Activated CD8-positive, alpha-beta T cell treated with anti-CD3 and anti-CD28 coated beads, Interleukin-2, amount 10 ng/mL, durations not matched to agents 7 days and 5 days (primary cell): ENCODE measurements around the gene STXBP2. TPM values are rescaled to one million over a fixed set of nuclear protein-coding genes. Genes with fewer than 3 reads are reported as not detected.
"Not testable (repeated sequence)": the region's sequence is repeated elsewhere in the genome, so short reads cannot be mapped to it uniquely, and the experiment has no call there.

Source experiments
- ATAC-seq: fragments of 150-1000 bp; cut with Tn5 transposase; one replicate; pipeline ENCODE4 v1.10.0; 2021; ENCODE audit warnings: moderate library complexity
- CTCF ChIA-PET: fragments of 350-600 bp; sonication (Branson Sonifier 250); formaldehyde crosslinking; loops from one replicate; lab custom pipeline; 2021; ENCODE audit warnings: antibody characterized with exemption; lab: Charles Lee
- POLR2A ChIA-PET: fragments of 350-600 bp; sonication (Branson Sonifier 250); formaldehyde crosslinking; loops from one replicate; lab custom pipeline; 2021; ENCODE audit warnings: antibody characterized with exemption; lab: Charles Lee
- DNase-seq: peaks from one replicate; pipeline ENCODE4 v3.0.0-alpha.2; 2020
- H3K27ac Mint-ChIP-seq: one replicate; pipeline ENCODE4 v1.8.0; 2021; ENCODE audit warnings: mild to moderate bottlenecking, mixed read lengths
- H3K27me3 Mint-ChIP-seq: one replicate; pipeline ENCODE4 v1.8.0; 2021; ENCODE audit warnings: low read depth, mixed read lengths
- H3K36me3 Mint-ChIP-seq: one replicate; pipeline ENCODE4 v1.8.0; 2021; ENCODE audit warnings: low read depth, mixed read lengths
- H3K4me1 Mint-ChIP-seq: one replicate; pipeline ENCODE4 v1.8.0; 2021; ENCODE audit warnings: low read depth, mixed read lengths
- H3K4me3 Mint-ChIP-seq: one replicate; pipeline ENCODE4 v1.8.0; 2021; ENCODE audit warnings: mild to moderate bottlenecking, mixed read lengths
- H3K9me3 Mint-ChIP-seq: one replicate; pipeline ENCODE4 v1.8.0; 2022; ENCODE audit warnings: mixed read lengths; ENCODE audit not compliant: insufficient read depth
- total RNA-seq, 2 experiments: library from RNA; stranded (reverse); gene quantifications; one replicate each; pipeline ENCODE4 v1.2.3, GENCODE V29; 2021

The STXBP2 gene
- total RNA-seq, 2 experiments from 2014 or later: 162 to 168 TPM

DNA sequence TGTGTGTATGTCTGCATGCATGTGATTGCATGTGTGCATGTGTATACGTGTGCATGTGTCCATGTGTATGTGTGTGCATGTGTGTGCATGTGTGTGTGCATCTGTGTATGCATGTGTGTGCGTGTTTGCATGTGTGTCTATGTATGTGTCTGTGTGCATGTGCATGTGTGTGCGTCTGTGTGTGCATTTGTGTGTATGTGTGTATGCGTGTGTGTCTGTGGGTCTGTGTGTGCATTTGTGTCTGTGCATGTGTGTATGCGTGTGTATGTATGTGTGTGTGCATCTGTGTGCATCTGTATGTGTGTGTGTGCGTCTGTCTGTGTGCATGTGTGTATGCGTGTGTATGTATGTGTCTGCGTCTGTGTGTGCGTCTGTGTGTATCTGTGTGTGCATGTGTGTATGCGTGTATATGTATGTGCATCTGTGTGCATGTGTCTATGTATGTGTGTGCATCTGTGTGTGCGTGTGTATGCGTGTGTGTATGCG is 3.0 kb downstream of the STXBP2 start:
- Mint-ChIP-seq H3K4me1 (peaks cover 43% of the 10 kb centered on the region), H3K9me3 (no peaks in the 10 kb centered on the region), H3K27me3 (no peaks in the 10 kb centered on the region), H3K36me3 (peaks cover 28% of the 10 kb centered on the region), H3K4me3 (no peak overlapping the region), H3K27ac (peak overlapping the region; percentile 54)
- ATAC-seq: no peak
- ChIA-PET CTCF (no interaction called here), POLR2A (no interaction called here)
- no peak for DNase-seq

DNA sequence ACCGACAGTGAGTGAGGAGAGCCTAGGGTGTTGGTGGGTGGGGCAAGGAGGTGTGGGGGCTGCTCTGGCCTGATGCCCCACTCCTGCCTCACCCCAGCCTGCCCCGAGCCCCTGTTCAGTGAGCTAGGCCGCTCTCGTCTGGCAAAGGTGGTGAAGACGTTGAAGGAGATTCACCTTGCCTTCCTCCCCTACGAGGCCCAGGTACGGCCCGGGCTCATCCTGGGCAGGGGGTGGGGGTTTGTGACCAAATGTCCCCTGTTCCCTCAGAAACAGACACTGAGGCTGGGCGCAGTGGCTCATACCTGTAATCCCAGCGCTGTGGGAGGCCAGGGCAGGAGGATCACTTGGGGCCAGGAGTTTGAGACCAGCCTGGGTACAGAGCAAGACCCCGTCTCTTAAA is 3.9 kb downstream of the STXBP2 start:
- peaks cover 32% of the 10 kb centered on the region for H3K36me3 Mint-ChIP-seq
- ATAC-seq (no peak), DNase-seq (no peak)
- H3K27ac Mint-ChIP-seq: no peak overlapping the region
- CTCF ChIA-PET: interaction anchor here (0.8 to 1.1 kb wide), 2 partner anchors 11 to 40 kb away, joined by 3 to 5 read pairs; partner anchors contain the start of gene TRAPPC5
- no peak overlapping the region for H3K4me3 Mint-ChIP-seq
- H3K27me3 Mint-ChIP-seq: no peaks in the 10 kb centered on the region
- POLR2A ChIA-PET: interaction anchor here (0.8 kb wide), 3 partner anchors 11 to 38 kb away, joined by 3 read pairs; partner anchors contain the start of genes PET100 and XAB2
- peaks cover 42% of the 10 kb centered on the region for H3K4me1 Mint-ChIP-seq
- H3K9me3 Mint-ChIP-seq: no peaks in the 10 kb centered on the region

DNA sequence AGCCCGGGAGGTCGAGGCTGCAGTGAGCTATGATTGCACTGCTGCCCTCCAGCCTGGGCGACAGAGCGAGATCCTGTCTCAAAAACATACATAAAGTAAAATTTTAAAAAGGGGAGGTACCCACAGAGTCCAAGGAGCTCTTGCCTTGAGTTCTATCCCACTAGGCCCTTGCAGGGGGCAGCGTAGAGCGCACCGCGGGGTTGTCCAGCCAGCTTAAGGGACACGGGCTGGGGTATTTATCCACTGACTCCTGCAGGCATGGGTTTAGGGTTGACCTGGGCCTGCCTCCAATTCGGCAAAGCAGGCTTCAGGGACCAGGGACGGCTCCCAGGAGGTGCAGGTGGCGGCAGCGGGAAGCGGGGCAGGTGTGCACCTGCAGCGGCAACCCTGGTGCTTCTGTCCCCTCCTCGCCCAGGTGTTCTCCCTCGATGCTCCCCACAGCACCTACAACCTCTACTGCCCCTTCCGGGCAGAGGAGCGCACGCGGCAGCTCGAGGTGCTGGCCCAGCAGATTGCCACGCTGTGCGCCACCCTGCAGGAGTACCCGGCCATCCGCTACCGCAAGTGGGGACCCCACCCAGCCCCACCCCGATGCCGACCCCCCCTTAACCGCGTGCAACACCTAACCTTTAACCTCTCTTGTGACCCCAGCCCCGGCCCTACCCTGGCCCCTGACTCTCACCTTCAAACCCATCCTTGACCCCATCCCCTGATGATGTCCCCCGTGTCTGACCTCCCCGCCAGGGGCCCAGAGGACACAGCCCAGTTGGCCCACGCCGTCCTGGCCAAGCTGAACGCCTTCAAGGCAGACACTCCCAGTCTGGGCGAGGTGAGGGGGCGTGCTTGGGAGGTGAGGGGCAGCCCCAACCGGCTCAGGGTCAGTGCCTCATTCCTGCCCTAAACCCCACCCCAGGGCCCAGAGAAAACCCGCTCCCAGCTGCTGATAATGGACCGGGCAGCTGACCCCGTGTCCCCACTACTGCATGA is 4.7 kb downstream of the STXBP2 start:
- DNase-seq (no peak), ATAC-seq (no peak)
- ChIA-PET POLR2A (interaction anchor here (0.8 kb wide), 3 partner anchors 12 to 37 kb away, joined by 3 read pairs; partner anchors contain the start of genes PET100 and XAB2), CTCF (interaction anchor here (0.8 to 1.1 kb wide), 2 partner anchors 10 to 39 kb away, joined by 3 to 5 read pairs; partner anchors contain the start of gene TRAPPC5)
- H3K9me3 Mint-ChIP-seq: no peaks in the 10 kb centered on the region
- peaks cover 33% of the 10 kb centered on the region for H3K36me3 Mint-ChIP-seq
- H3K4me1 Mint-ChIP-seq: peaks cover 35% of the 10 kb centered on the region
- H3K27me3 Mint-ChIP-seq: no peaks in the 10 kb centered on the region
- H3K4me3 Mint-ChIP-seq: no peak overlapping the region
- no peak overlapping the region for H3K27ac Mint-ChIP-seq

DNA sequence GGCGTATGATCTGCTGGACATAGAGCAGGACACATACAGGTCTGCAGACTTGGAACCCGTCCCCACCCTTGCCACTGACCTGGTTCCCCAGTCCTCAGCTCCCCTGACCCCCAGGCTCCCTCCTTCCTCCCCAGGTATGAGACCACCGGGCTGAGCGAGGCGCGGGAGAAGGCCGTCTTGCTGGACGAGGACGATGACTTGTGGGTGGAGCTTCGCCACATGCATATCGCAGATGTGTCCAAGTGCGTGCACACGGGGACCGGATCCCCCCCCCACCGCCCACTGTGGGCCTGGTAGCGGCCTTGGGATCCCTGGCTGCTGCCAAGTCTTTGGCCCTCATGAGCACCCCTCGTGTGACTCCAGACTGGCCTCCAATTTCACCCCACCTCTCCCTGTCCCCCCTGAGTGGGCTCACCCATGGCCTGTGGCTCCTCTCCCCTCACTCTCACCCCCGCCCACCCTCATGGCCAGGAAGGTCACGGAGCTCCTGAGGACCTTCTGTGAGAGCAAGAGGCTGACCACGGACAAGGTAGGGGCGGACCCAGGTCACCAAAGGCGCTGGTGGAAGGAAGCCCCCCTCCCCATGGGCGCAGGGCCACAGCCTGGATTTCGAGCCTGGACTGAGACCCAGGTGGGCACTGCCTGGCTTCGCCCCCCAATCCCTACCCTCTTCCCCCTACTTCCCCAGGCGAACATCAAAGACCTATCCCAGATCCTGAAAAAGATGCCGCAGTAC is 5.6 kb downstream of the STXBP2 start:
- no peak overlapping the region for H3K4me3 Mint-ChIP-seq
- H3K27ac Mint-ChIP-seq: no peak overlapping the region
- H3K36me3 Mint-ChIP-seq: peaks cover 33% of the 10 kb centered on the region
- POLR2A ChIA-PET: interaction anchor here (0.5 kb wide), 1 partner anchor 82 kb away, joined by 3 read pairs; no protein-coding TSS in a partner anchor
- DNase-seq (no peak), ATAC-seq (no peak)
- no peaks in the 10 kb centered on the region for H3K9me3 Mint-ChIP-seq
- CTCF ChIA-PET: no interaction called here
- no peaks in the 10 kb centered on the region for H3K27me3 Mint-ChIP-seq
- peaks cover 30% of the 10 kb centered on the region for H3K4me1 Mint-ChIP-seq

DNA sequence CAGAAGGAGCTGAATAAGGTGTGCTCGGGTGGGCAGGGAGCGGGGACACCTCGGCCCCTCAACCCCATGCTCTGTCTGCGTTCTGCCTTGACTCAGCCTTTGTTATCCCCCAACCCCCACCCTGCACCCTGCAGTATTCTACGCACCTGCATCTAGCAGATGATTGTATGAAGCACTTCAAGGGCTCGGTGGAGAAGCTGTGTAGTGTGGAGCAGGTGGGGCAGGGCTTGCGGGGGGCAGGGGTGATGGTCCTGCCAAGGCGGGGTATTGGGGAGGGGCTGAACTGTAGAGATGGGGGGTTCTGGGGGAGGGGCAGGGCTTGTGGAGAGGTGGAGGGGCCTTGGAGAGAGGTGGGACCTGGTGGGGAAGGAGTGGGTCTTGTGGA is 6.1 kb downstream of the STXBP2 start:
- ChIA-PET CTCF (no interaction called here), POLR2A (interaction anchor here (0.5 kb wide), 1 partner anchor 83 kb away, joined by 3 read pairs; no protein-coding TSS in a partner anchor)
- Mint-ChIP-seq H3K27me3 (no peaks in the 10 kb centered on the region), H3K9me3 (no peaks in the 10 kb centered on the region), H3K27ac (peak overlapping the region; percentile 30), H3K4me3 (no peak overlapping the region), H3K4me1 (peaks cover 24% of the 10 kb centered on the region), H3K36me3 (peaks cover 36% of the 10 kb centered on the region)
- ATAC-seq (no peak), DNase-seq (no peak)

DNA sequence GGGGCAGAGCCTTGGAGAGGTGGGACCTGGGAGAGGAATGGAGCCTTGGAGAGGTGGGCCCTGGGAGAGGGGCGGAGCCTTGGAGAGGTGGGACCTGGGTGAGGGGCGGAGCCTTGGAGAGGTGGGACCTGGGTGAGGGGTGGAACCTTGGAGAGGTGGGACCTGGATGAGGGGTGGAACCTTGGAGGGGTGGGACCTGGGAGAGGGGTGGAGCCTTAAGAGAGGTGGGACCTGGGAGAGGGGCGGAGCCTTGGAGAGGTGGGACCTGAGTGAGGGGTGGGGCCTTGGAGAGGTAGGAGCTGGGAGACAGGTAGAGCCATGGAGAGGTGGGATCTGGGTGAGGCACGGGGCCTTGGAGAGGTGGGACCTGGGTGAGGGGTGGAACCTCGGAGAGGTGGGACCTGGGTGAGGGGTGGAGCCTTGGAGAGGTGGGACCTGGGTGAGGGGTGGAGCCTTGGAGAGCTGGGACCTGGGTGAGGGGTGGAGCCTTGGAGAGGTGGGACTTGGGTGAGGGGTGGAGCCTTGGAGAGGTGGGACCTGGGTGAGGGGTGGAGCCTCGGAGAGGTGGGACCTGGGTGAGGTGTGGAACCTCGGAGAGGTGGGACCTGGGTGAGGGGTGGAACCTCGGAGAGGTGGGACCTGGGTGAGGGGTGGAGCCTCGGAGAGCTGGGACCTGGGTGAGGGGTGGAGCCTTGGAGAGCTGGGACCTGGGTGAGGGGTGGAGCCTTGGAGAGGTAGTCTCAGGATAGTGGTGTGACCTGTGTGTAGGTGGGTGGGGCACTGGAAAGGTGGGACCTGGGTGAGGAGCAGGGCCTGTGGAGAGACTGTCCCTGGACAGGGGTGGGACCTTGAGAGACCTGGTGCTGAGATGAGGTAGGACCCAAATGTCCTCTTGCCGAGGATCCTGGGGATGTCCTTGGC is 7.0 kb downstream of the STXBP2 start:
- Mint-ChIP-seq H3K4me1 (peaks cover 18% of the 10 kb centered on the region), H3K27ac (peak overlapping the region; percentile 30), H3K36me3 (peaks cover 35% of the 10 kb centered on the region)
- H3K9me3 Mint-ChIP-seq, H3K4me3 Mint-ChIP-seq, H3K27me3 Mint-ChIP-seq, DNase-seq: not testable (repeated sequence)
- ATAC-seq: peak; percentile 16
- ChIA-PET POLR2A (interaction anchor here (0.8 kb wide), 1 partner anchor 14 kb away, joined by 6 read pairs; the partner anchor contains the start of genes PET100 and XAB2), CTCF (interaction anchor here (0.7 to 1.4 kb wide), 3 partner anchors 9 to 75 kb away, joined by 3 to 6 read pairs (median 3); partner anchors contain the start of gene TRAPPC5)

DNA sequence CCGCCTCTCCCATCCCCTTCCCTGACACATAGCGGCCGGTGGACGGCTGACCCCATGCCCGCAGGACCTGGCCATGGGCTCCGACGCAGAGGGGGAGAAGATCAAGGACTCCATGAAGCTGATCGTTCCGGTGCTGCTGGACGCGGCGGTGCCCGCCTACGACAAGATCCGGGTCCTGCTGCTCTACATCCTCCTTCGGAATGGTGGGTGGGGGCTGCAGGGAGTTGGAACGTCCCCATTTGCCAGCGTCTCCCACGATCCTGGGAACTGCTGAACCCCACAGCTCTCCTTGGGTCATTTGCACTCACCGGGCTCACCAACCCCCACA is 7.6 kb downstream of the STXBP2 start:
- Mint-ChIP-seq H3K27me3 (no peaks in the 10 kb centered on the region), H3K27ac (no peak overlapping the region), H3K4me3 (no peak overlapping the region), H3K4me1 (peaks cover 12% of the 10 kb centered on the region), H3K9me3 (no peaks in the 10 kb centered on the region), H3K36me3 (peaks cover 29% of the 10 kb centered on the region)
- ATAC-seq (no peak), DNase-seq (no peak)
- ChIA-PET POLR2A (interaction anchor here (0.6 to 0.8 kb wide), 2 partner anchors 15 to 275 kb away, joined by 3 to 6 read pairs; partner anchors contain the start of genes PET100 and XAB2), CTCF (interaction anchor here (1.4 kb wide), 2 partner anchors 36 to 76 kb away, joined by 3 to 6 read pairs; partner anchors contain the start of gene TRAPPC5)

DNA sequence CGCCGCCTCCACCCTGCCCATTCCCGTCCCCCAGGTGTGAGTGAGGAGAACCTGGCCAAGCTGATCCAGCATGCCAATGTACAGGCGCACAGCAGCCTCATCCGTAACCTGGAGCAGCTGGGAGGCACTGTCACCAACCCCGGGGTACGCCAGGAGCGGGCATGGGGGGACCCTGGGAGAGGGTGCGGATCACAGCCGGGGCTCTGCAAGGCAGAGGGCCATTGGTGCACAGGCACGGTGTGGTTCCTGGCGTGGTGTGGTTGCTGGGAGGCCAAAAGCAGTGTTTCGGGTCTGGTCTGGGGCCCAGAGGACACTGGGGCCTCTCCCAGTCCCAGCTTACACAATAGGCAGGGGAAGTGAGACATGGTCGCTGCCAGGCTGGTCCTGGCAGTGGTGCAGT is 8.3 kb downstream of the STXBP2 start:
- Mint-ChIP-seq H3K4me3 (no peak overlapping the region), H3K9me3 (no peaks in the 10 kb centered on the region), H3K27me3 (no peaks in the 10 kb centered on the region), H3K27ac (no peak overlapping the region), H3K4me1 (peaks cover 6% of the 10 kb centered on the region), H3K36me3 (peaks cover 22% of the 10 kb centered on the region)
- POLR2A ChIA-PET: interaction anchor here (0.6 to 0.8 kb wide), 2 partner anchors 15 to 274 kb away, joined by 3 to 6 read pairs; partner anchors contain the start of genes PET100 and XAB2
- CTCF ChIA-PET: interaction anchor here (1.4 kb wide), 2 partner anchors 36 to 77 kb away, joined by 3 to 6 read pairs; partner anchors contain the start of gene TRAPPC5
- ATAC-seq (no peak), DNase-seq (no peak)

DNA sequence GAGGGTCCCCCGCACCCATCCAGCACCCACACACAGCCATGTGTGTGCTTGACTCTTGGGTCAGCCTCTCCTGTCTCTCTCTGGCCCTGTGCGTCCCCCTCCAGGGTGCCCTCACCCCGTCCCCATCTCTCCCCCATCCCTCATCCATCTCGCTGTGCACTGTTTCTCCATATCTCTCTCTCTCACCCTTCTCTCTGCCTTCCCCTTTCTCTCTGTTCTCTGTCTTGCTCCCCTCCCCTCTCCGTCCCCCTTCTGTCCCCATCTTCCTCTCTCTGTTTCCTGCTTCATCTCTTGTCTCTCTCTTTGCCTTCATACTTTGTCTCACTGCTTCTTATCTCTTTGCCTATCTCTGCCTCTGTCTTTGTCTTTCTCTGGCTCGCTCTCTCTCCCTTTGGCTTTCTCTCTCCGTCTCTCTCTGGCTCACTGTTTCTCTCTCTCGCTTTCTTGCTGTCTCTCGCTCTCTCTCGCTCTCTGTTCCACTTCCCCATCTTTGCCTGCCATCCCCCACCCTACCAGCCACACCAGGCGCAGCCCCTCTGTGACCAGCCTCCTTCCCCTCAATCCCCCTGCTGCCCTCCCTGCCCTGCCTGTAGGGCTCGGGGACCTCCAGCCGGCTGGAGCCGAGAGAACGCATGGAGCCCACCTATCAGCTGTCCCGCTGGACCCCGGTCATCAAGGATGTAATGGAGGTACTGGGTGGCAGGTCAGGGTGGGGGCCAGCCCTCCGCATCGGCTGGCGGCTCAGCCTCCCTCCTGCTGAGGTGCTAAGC is 8.9 kb downstream of the STXBP2 start:
- peaks cover 19% of the 10 kb centered on the region for H3K36me3 Mint-ChIP-seq
- H3K4me3 Mint-ChIP-seq: no peak overlapping the region
- H3K9me3 Mint-ChIP-seq: no peaks in the 10 kb centered on the region
- POLR2A ChIA-PET: no interaction called here
- CTCF ChIA-PET: no interaction called here
- ATAC-seq (no peak), DNase-seq (no peak)
- H3K27me3 Mint-ChIP-seq: no peaks in the 10 kb centered on the region
- peaks cover 3% of the 10 kb centered on the region for H3K4me1 Mint-ChIP-seq
- peak overlapping the region; percentile 4 for H3K27ac Mint-ChIP-seq

DNA sequence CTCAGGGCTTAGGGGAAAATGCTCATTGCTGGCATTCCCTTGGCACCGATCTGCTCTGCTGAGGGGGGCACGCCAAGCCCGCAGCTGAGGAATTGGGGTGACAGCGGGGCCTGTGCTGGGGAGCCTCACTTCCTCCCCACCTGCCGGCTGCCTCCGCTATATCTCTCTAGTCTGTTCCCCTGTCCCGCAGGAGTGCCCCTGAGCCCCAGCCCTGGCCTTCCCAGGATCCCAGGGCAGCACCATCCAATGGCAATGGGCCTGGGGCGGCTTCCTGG is 9.5 kb downstream of the STXBP2 start:
- CTCF ChIA-PET: no interaction called here
- POLR2A ChIA-PET: no interaction called here
- H3K27me3 Mint-ChIP-seq: no peaks in the 10 kb centered on the region
- peaks cover 19% of the 10 kb centered on the region for H3K36me3 Mint-ChIP-seq
- peaks cover 3% of the 10 kb centered on the region for H3K4me1 Mint-ChIP-seq
- ATAC-seq (no peak), DNase-seq (no peak)
- H3K27ac Mint-ChIP-seq: no peak overlapping the region
- no peaks in the 10 kb centered on the region for H3K9me3 Mint-ChIP-seq
- H3K4me3 Mint-ChIP-seq: no peak overlapping the region
